Subcutaneous adipose tissue (tissue), 4 donors: ENCODE data around the gene WWOX. TPM values are rescaled to one million over a fixed set of nuclear protein-coding genes. Genes with fewer than 3 reads are reported as not detected.

Experiments used
- CTCF ChIP-seq: fragments of 450-650 bp; IDR thresholded peaks from one replicate; pipeline ENCODE4 v1.5.1; 2016; ENCODE audit warnings: low read depth, mild to moderate bottlenecking, control low read depth, antibody characterized with exemption, moderate library complexity
- total RNA-seq, 4 donors: library from RNA; depleted of rRNA; stranded (reverse); fragments of >200 nt; gene quantifications; one replicate each; pipeline ENCODE4 v1.1.0, GENCODE V29; 2016

Gene WWOX
- total RNA-seq, 4 donors from 2014 or later: 31.4 to 67.8 (median 46.0) TPM

- TF ChIP-seq CTCF: no peak
Observed at GRCh38 chr16:78931678-78932077, 832.2 kb downstream of the WWOX start.

- TF ChIP-seq CTCF: no peak
Observed at GRCh38 chr16:78932355-78932943, 833.0 kb downstream of the WWOX start.

- no peak for TF ChIP-seq CTCF
Observed at GRCh38 chr16:78936060-78936459, 836.6 kb downstream of the WWOX start.

- TF ChIP-seq CTCF: no peak
Observed at GRCh38 chr16:78939597-78939996, 840.1 kb downstream of the WWOX start.

- TF ChIP-seq CTCF: no peak
Observed at GRCh38 chr16:78942625-78943245, 843.3 kb downstream of the WWOX start.

GRCh38 chr16:78945336-78945735, 845.9 kb downstream of the WWOX start:
- no peak for TF ChIP-seq CTCF

- TF ChIP-seq CTCF: no peak
Observed at GRCh38 chr16:78946556-78946955, 847.1 kb downstream of the WWOX start.
